Measurements from ENCODE around the gene DLG4.

GRCh38 chr17:7232114-7232513, 12.5 kb upstream of the DLG4 start:
- TF ChIP-seq CTCF (IDR thresholded peaks at IDR 0.05; ENCODE audit: low read length) (no peak), EZH2 (IDR thresholded peaks at IDR 0.05; ENCODE audit: borderline replicate concordance, low read length) (no peak)

All from OCI-LY1 (cell line).